HG03196 (cell line): ENCODE measurements around the gene SYTL2.
"Not testable (repeated sequence)": the region's sequence is repeated elsewhere in the genome, so short reads cannot be mapped to it uniquely, and the experiment has no call there.

ENCODE experiments used
- ATAC-seq: cut with Tn5 transposase; IDR thresholded peaks from one replicate; pipeline ENCODE4 v1.9.1; 2021; ENCODE audit not compliant: unreplicated experiment

Gene SYTL2

GRCh38 chr11:85810871-85811611, at the start of gene SYTL2:
Gene SYTL2 (minus strand): TSS chr11:85811141. CDS start chr11:85757725, 53,416 bp downstream.
- ATAC-seq: peak; percentile 74

GRCh38 chr11:85859541-85859940, 48.6 kb upstream of the SYTL2 start:
- not testable (repeated sequence) for ATAC-seq

GRCh38 chr11:85857098-85857497, 46.2 kb upstream of the SYTL2 start:
- ATAC-seq: no peak

- no peak for ATAC-seq
Observed at GRCh38 chr11:85855341-85855656, 44.4 kb upstream of the SYTL2 start, which contains the start of gene CCDC83. Gene CCDC83 (plus strand): TSS chr11:85855383. CDS start chr11:85865124, 9,741 bp downstream.

- ATAC-seq: peak; percentile 100
Observed at GRCh38 chr11:85854557-85855340, 43.8 kb upstream of the SYTL2 start.

GRCh38 chr11:85854212-85854556, 43.2 kb upstream of the SYTL2 start:
- ATAC-seq: no peak

GRCh38 chr11:85853541-85853940, 42.6 kb upstream of the SYTL2 start:
- ATAC-seq: not testable (repeated sequence)

GRCh38 chr11:85852754-85853153, 41.8 kb upstream of the SYTL2 start:
- not testable (repeated sequence) for ATAC-seq

GRCh38 chr11:85848556-85848955, 37.6 kb upstream of the SYTL2 start:
- ATAC-seq: no peak

- ATAC-seq: no peak
Observed at GRCh38 chr11:85848006-85848405, 37.1 kb upstream of the SYTL2 start.

- no peak for ATAC-seq
Observed at GRCh38 chr11:85847436-85847835, 36.5 kb upstream of the SYTL2 start.

- no peak for ATAC-seq
Observed at GRCh38 chr11:85845124-85845631, 34.2 kb upstream of the SYTL2 start.

GRCh38 chr11:85844439-85845123, 33.6 kb upstream of the SYTL2 start:
- ATAC-seq: no peak

GRCh38 chr11:85843929-85844328, 33.0 kb upstream of the SYTL2 start:
- ATAC-seq: no peak

GRCh38 chr11:85840932-85841331, 30.0 kb upstream of the SYTL2 start:
- not testable (repeated sequence) for ATAC-seq

GRCh38 chr11:85835729-85836128, 24.8 kb upstream of the SYTL2 start:
- no peak for ATAC-seq

- ATAC-seq: no peak
Observed at GRCh38 chr11:85835263-85835662, 24.3 kb upstream of the SYTL2 start.

GRCh38 chr11:85831050-85831449, 20.1 kb upstream of the SYTL2 start:
- no peak for ATAC-seq

GRCh38 chr11:85829172-85829571, 18.2 kb upstream of the SYTL2 start:
- ATAC-seq: no peak

- no peak for ATAC-seq
Observed at GRCh38 chr11:85828640-85828978, 17.7 kb upstream of the SYTL2 start.

GRCh38 chr11:85827748-85828639, 17.1 kb upstream of the SYTL2 start:
- no peak for ATAC-seq
